Stimulated activated CD8-positive, alpha-beta memory T cell treated with anti-CD3 and anti-CD28 coated beads, Interleukin-15, amount 100 ng/mL, for 48 hours (primary cell): Measurements from ENCODE around the gene PLEKHH2.
"Not testable (repeated sequence)": the region's sequence is repeated elsewhere in the genome, so short reads cannot be mapped to it uniquely, and the experiment has no call there.

Experiments
- DNase-seq, 2 donors: peaks; one replicate each; pipeline ENCODE4 v3.0.0-alpha.2; 2020; ENCODE audit warnings: low read depth in 2 of 2

PLEKHH2 gene

DNA sequence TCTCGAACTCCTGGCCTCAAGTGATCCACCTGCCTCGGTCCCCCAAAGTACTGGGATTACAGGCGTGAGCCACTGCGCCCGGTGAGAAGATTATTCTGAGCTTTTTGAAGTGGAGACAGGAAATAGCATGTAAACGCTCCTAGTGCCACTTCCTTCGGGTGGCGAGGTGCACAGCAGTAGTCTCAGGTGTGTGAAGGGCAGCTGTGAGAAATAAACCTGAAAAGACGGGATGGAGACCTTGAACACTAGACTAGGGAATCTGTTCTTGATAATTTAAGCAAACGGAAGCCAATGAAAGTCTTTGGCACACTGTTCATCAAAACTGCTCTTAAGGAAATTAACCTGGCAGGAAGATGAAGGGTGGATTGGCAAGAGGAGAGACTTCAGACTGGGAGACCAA, 439 bp upstream of the PLEKHH2 start:
- no peak for DNase-seq

DNA sequence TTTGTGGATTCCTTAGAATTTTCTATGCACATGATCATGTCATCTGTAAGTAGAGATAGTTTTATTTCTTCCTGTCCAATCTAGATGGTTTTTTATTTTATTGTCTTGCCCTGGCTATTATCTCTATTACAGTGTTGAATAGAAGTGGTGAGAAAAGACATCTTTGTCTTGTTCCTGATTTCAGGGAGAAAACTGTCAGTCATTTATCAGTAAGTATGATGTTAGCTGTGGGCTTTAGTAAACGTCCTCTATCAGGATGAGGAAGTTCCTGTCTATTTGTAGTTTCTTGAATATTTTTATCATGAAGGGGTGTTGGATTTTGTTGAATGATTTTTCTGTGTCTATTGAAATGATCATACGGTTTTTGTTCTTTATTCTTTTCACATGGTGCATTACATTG, 5.3 kb downstream of the PLEKHH2 start:
- DNase-seq: no peak

- DNase-seq: no peak
These were observed 6.6 kb downstream of the PLEKHH2 start for GRCh38 chr2:43643680-43644079.

- DNase-seq: no peak
These were observed 12.1 kb downstream of the PLEKHH2 start for GRCh38 chr2:43648994-43649701.

- DNase-seq: no peak
These were observed 16.4 kb downstream of the PLEKHH2 start for GRCh38 chr2:43653506-43653905.

DNA sequence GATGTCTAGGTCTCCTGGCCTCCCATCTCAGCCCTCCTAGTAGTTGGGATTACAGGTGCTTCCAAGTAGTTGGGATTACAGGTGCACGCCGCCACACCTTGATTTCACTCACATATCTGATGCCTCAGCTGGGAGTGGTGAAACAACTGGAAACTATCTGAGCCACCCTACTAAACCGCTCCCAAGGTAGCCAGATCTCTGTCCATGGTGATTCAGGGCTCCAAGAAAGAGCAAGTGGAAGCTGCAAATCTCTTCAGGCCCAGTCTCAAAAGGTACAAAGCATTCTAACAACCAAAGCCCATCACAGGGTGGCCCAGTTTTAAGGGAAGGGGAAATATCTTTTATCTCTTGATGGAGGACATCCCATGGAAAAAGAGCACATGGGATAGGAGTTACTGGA, 20.2 kb downstream of the PLEKHH2 start:
- DNase-seq: no peak

- no peak for DNase-seq
These were observed 38.7 kb downstream of the PLEKHH2 start for GRCh38 chr2:43675646-43676321.

- peak in 1 of 2 donors; percentile 33 for DNase-seq
These were observed 39.4 kb downstream of the PLEKHH2 start, which contains the start of gene C1GALT1C1L for GRCh38 chr2:43676322-43677050. C1GALT1C1L (minus strand) TSS chr2:43676429; CDS start chr2:43676322, 107 bp downstream.

DNA sequence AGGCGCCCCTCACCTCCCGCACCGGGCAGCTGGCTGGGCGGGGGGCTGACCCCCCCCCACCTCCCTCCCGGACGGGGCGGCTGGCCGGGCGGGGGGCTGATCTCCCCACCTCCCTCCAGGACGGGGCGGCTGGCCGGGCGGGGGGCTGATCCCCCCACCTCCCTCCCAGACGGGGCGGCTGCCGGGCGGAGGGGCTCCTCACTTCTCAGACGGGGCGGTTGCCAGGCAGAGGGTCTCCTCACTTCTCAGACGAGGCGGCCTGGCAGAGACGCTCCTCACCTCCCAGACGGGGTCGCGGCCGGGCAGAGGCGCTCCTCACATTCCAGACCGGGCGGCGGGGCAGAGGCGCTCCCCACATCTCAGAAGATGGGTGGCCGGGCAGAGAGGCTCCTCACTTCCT, 40.7 kb downstream of the PLEKHH2 start:
- not testable (repeated sequence) for DNase-seq

GRCh38 chr2:43685357-43685756, 48.3 kb downstream of the PLEKHH2 start:
- no peak for DNase-seq

- DNase-seq: no peak
These were observed 52.9 kb downstream of the PLEKHH2 start for GRCh38 chr2:43689999-43690398.

DNA sequence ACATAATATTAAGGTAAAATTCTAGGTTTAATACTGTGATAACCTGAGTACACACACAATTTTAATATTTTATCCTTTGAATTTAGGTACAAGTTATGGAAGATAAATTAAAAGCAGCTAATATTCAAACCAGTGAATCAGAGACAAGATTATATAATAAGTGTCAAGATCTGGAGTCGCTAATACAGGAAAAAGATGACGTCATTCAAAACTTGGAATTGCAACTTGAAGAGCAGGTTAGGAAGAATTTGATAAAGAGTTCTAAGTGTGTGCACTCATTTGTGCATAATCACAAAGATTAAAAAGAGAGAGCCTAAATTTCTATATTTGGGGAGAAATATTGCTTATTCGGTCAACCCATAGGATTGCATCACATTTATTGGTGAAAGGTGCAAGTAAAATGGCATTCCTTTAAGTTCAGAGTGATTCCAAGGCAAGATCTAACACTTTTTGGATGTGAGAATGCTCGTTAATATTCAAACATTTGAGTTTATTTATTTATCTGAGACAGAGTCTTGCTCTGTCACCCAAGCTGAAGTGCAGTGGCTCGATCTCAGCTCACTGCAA, 55.5 kb downstream of the PLEKHH2 start:
- no peak for DNase-seq

- DNase-seq: not testable (repeated sequence)
These were observed 61.1 kb downstream of the PLEKHH2 start for GRCh38 chr2:43698140-43698539.

DNA sequence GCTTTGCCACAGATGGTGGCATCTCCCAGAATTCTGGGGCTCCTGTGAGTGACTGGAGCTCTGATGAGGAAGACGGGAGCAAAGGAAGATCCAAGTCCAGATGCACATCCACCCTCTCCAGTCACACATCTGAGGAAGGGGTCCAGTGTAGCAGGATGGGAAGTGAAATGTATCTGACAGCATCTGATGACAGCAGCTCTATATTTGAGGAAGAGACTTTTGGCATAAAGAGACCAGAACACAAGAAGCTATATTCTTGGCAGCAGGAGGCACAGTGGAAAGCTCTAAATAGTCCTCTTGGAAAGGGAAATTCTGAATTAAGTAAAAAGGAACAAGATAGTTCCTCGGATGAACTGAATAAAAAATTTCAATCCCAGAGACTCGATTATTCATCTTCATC, 62.7 kb downstream of the PLEKHH2 start:
- no peak for DNase-seq

DNA sequence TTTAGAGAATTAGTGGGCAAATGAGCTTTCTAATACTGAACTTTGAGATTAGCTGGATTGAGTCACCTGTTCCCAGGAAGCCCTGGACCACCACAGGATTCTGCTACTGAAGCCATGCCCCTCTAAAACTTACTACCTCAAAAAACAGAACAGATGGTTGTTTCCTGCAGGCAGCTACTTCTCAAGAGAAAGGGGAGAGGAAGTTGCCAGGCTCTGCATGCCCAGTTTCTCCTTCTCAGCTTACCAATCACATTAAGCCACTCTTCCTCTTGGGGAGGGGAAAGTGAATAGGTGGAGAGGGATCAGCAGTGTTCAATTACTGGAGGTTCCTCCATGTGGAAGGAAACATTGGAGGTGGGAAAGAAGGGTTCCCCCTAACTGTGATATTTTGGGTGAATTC, 64.1 kb downstream of the PLEKHH2 start:
- DNase-seq: no peak

DNA sequence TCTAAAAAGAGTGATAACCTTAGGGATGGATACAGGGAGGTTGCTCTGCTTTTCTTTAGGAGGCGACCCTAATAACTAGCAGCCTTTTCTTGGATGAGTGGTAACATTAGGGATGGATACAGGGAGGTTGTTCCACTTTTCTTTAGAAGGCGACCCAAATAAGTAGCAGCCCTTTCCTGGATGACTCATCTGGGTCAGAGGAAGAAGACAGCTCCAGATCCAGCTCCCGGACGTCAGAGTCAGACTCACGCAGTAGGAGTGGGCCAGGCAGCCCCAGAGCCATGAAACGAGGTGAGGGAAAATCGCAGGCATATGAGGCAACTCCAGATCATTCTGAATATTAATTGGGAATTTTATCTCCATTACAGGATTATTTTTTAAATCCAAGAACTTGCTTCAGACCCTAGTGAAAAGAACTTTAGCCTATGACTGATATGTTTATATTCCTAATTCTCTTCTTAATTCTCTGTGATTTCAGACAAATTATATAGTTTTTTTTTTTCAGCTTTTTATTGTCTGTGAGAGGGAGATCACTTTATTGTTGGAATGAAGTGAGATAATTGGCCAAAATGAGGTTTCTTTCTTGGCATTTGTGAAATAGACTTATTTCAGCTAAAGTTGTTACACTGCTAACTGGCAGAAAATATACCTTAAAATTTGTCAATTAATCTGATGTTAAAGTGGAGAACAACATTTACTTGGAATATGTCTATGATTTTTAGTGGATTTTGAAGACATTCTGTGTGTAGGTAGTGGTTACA, 70.4 kb downstream of the PLEKHH2 start:
- DNase-seq: no peak

- DNase-seq: no peak
These were observed 71.1 kb downstream of the PLEKHH2 start for GRCh38 chr2:43708178-43708577.

DNA sequence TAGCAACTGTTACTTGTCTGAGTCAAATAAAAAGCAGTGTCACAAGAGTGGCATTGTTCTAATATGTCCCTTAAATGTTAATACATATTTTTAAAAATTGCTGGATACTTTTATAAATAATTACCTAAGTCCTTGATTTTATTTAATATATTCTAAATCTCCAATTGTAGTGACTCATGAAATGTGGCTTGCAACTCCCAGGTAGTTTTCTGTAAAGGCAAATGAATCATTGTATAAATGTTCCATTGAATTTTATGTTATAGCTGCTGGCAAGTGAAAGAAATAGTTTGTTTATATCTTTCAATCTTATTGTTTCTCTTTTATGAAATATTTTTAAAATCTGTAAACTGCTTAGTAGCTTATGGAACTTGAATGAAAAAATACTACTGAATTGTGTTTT, 71.8 kb downstream of the PLEKHH2 start:
- DNase-seq: no peak

DNA sequence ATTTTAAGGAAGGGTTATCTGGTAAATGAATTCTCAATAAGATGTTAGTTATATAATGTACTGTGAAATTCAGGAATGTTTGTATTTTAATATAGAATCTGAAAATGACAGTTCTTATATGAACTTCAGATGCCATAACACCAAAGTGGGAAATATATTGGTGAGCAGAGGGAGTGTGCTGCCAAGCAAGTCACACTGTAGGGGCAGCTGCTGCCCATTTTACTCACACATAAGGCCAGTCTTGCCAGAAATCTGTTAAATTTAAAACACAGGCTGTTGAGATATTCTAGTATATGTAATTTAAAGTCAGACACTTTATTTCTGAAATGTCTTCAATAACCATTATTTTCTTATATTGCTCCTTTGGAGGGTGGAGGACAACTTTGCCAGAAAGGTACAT, 73.8 kb downstream of the PLEKHH2 start:
- no peak for DNase-seq

- no peak for DNase-seq
These were observed 77.1 kb downstream of the PLEKHH2 start for GRCh38 chr2:43714164-43714563.

- no peak for DNase-seq
These were observed 78.4 kb downstream of the PLEKHH2 start for GRCh38 chr2:43715300-43716098.
